MM.1S (cell line): ENCODE results near the gene KRT84.

Experiments
- DNase-seq: peaks from one replicate; pipeline ENCODE4 v3.0.0-alpha.2; 2015
- H2AFZ ChIP-seq: fragments of 300-600 bp; sonication (generic); 2 replicates; pipeline ENCODE4 v1.6.0; 2016; ENCODE audit warnings: antibody characterized with exemption, low read length
- H3F3A ChIP-seq: fragments of 300-600 bp; sonication (generic); 2 replicates; pipeline ENCODE4 v1.6.1; 2016; ENCODE audit warnings: mild to moderate bottlenecking, antibody characterized with exemption, low read length, moderate library complexity, mixed read lengths; ENCODE audit not compliant: insufficient read depth
- H3K27ac ChIP-seq: fragments of 300-600 bp; sonication (generic); 2 replicates; pipeline ENCODE4 v1.5.1; 2016; ENCODE audit warnings: mild to moderate bottlenecking, low read length
- H3K27me3 ChIP-seq: fragments of 300-600 bp; sonication (generic); replicated peaks from 2 replicates; pipeline ENCODE4 v1.6.0; 2016; ENCODE audit warnings: low read length; ENCODE audit not compliant: insufficient read depth
- H3K36me3 ChIP-seq: fragments of 300-600 bp; sonication (generic); replicated peaks from 2 replicates; pipeline ENCODE4 v1.6.1; 2016; ENCODE audit warnings: mild to moderate bottlenecking, low read length, mixed read lengths; ENCODE audit not compliant: insufficient read depth
- H3K4me1 ChIP-seq: fragments of 300-600 bp; sonication (generic); 2 replicates; pipeline ENCODE4 v1.6.1; 2016; ENCODE audit warnings: low read length, mixed read lengths
- H3K4me2 ChIP-seq: fragments of 300-600 bp; sonication (generic); 2 replicates; pipeline ENCODE4 v1.6.0; 2016; ENCODE audit warnings: low read depth, low read length
- H3K4me3 ChIP-seq: fragments of 300-600 bp; sonication (generic); 2 replicates; pipeline ENCODE4 v1.5.1; 2016; ENCODE audit warnings: low read length, mixed read lengths
- H3K79me2 ChIP-seq: fragments of 300-600 bp; sonication (generic); 2 replicates; pipeline ENCODE4 v1.6.1; 2016; ENCODE audit warnings: mixed run types, low read length, mixed read lengths
- H3K9ac ChIP-seq: fragments of 300-600 bp; sonication (generic); 2 replicates; pipeline ENCODE4 v1.6.1; 2016; ENCODE audit warnings: low read length, mixed read lengths
- H3K9me2 ChIP-seq: fragments of 300-600 bp; sonication (generic); replicated peaks from 2 replicates; pipeline ENCODE4 v1.6.1; 2016; ENCODE audit warnings: mild to moderate bottlenecking, low read length, mixed read lengths; ENCODE audit not compliant: insufficient read depth
- H3K9me3 ChIP-seq: fragments of 300-600 bp; sonication (generic); replicated peaks from 2 replicates; pipeline ENCODE4 v1.6.1; 2016; ENCODE audit warnings: mild to moderate bottlenecking, low read length, mixed read lengths; ENCODE audit not compliant: insufficient read depth
- H4K20me1 ChIP-seq: fragments of 300-600 bp; sonication (generic); 2 replicates; pipeline ENCODE4 v1.6.1; 2016; ENCODE audit warnings: mild to moderate bottlenecking, low read length, moderate library complexity, mixed read lengths; ENCODE audit not compliant: insufficient read depth
- EZH2 ChIP-seq: fragments of 300-600 bp; sonication (generic); optimal IDR thresholded peaks from 2 replicates; pipeline ENCODE3; 2017; ENCODE audit warnings: low read depth, mild to moderate bottlenecking, antibody characterized with exemption, low read length, mixed read lengths
- EZH2phosphoT487 ChIP-seq: fragments of 300-600 bp; sonication (generic); IDR thresholded peaks from 2 replicates; pipeline ENCODE4 v1.6.1; 2018; ENCODE audit warnings: antibody characterized with exemption, low read length
- TF ChIP-seq, protein P1 (sequence below): fragments of 300-600 bp; sonication (generic); IDR thresholded peaks from 2 replicates; pipeline ENCODE4 v1.5.1; 2016; ENCODE audit warnings: antibody characterized with exemption, low read length, mixed read lengths

Gene KRT84, protein sequence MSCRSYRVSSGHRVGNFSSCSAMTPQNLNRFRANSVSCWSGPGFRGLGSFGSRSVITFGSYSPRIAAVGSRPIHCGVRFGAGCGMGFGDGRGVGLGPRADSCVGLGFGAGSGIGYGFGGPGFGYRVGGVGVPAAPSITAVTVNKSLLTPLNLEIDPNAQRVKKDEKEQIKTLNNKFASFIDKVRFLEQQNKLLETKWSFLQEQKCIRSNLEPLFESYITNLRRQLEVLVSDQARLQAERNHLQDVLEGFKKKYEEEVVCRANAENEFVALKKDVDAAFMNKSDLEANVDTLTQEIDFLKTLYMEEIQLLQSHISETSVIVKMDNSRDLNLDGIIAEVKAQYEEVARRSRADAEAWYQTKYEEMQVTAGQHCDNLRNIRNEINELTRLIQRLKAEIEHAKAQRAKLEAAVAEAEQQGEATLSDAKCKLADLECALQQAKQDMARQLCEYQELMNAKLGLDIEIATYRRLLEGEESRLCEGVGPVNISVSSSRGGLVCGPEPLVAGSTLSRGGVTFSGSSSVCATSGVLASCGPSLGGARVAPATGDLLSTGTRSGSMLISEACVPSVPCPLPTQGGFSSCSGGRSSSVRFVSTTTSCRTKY

DNA sequence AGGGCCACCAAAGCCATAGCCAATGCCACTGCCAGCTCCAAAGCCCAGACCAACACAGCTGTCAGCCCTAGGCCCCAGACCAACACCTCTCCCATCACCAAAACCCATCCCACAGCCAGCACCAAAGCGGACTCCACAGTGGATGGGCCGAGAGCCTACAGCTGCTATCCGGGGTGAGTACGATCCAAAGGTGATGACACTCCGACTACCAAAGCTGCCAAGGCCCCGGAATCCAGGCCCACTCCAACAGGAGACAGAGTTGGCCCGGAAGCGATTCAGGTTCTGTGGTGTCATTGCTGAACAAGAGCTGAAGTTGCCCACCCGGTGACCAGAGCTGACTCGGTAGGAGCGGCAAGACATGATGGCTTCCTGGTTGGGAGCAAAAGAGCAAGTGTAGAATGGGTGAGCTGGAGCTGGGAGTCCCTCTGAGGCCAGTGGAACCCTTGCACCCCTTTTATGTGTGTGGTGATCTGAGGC is at the start of gene KRT84:
KRT84 (minus strand) TSS at position 427 of the 477 bp plus-strand sequence; CDS start at position 360, 67 bp downstream.
- no peaks in the 10 kb centered on the region for H3K9me3 ChIP-seq
- H3F3A ChIP-seq = no peaks in the 10 kb centered on the region
- no peaks in the 10 kb centered on the region for H3K4me1 ChIP-seq
- no peak within 1 kb of the TSS for H2AFZ ChIP-seq
- no peak within 1 kb of the TSS for H3K4me2 ChIP-seq
- H3K27me3 ChIP-seq = peaks cover 90% of the 10 kb centered on the region
- TF ChIP-seq EZH2 (no peak), EZH2phosphoT487 (no peak)
- TF ChIP-seq, protein P1, sequence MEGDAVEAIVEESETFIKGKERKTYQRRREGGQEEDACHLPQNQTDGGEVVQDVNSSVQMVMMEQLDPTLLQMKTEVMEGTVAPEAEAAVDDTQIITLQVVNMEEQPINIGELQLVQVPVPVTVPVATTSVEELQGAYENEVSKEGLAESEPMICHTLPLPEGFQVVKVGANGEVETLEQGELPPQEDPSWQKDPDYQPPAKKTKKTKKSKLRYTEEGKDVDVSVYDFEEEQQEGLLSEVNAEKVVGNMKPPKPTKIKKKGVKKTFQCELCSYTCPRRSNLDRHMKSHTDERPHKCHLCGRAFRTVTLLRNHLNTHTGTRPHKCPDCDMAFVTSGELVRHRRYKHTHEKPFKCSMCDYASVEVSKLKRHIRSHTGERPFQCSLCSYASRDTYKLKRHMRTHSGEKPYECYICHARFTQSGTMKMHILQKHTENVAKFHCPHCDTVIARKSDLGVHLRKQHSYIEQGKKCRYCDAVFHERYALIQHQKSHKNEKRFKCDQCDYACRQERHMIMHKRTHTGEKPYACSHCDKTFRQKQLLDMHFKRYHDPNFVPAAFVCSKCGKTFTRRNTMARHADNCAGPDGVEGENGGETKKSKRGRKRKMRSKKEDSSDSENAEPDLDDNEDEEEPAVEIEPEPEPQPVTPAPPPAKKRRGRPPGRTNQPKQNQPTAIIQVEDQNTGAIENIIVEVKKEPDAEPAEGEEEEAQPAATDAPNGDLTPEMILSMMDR = no peak
- no peak within 1 kb of the TSS for H3K27ac ChIP-seq
- H4K20me1 ChIP-seq = no peaks in the 10 kb centered on the region
- no peaks in the 10 kb centered on the region for H3K36me3 ChIP-seq
- H3K79me2 ChIP-seq = no peaks in the 10 kb centered on the region
- no peak within 1 kb of the TSS for H3K9ac ChIP-seq
- no peak for DNase-seq
- no peak within 1 kb of the TSS for H3K4me3 ChIP-seq
- H3K9me2 ChIP-seq = no peaks in the 10 kb centered on the region

DNA sequence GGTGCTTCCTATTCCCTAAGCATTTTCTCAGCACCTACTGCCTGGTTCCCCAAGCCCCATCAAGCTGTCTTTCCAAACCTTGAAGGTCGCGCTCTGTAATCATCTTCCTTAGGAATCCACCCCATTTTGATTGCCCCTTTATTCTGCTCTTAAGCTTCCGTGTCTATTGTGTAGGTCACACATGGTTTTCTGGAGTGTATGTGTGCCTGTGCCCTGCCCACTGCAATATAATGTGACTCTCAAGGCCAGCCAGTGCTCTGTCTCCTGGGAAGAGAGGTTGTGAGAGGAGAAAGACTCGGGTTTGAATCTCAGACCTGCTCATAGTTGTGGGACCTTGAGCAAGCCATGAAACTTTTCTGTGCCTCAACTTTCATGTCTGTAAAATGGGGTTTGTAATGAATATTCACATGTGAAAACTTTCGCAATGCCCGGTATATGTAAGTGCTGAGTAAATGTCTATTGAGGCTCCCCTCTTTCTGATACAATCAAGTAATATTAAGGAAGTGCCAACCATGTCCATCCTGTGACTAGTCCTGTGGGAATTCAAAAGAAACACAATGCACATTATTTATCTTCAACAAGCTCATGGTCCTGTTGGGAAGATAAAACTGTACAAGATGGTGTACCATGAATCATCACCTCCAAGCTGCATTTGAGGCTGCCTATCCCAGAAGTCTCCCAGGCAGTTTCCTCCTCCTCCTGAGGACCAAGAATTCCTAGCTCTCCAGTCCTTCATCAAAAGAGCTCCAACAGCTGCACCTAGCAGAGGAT is 49.5 kb upstream of the KRT84 start:
- H3K9ac ChIP-seq = no peak overlapping the region
- H3K4me3 ChIP-seq = no peak overlapping the region
- no peaks in the 10 kb centered on the region for H4K20me1 ChIP-seq
- no peaks in the 10 kb centered on the region for H3K79me2 ChIP-seq
- no peak overlapping the region for H2AFZ ChIP-seq
- H3K9me2 ChIP-seq = no peaks in the 10 kb centered on the region
- no peaks in the 10 kb centered on the region for H3K9me3 ChIP-seq
- no peak for TF ChIP-seq EZH2phosphoT487
- TF ChIP-seq EZH2 = no peak
- TF ChIP-seq, protein P1 = no peak
- H3K27me3 ChIP-seq = peaks cover 78% of the 10 kb centered on the region
- H3F3A ChIP-seq = no peaks in the 10 kb centered on the region
- DNase-seq = no peak
- H3K36me3 ChIP-seq = no peaks in the 10 kb centered on the region
- H3K27ac ChIP-seq = no peak overlapping the region
- H3K4me2 ChIP-seq = no peak overlapping the region
- H3K4me1 ChIP-seq = no peaks in the 10 kb centered on the region

DNA sequence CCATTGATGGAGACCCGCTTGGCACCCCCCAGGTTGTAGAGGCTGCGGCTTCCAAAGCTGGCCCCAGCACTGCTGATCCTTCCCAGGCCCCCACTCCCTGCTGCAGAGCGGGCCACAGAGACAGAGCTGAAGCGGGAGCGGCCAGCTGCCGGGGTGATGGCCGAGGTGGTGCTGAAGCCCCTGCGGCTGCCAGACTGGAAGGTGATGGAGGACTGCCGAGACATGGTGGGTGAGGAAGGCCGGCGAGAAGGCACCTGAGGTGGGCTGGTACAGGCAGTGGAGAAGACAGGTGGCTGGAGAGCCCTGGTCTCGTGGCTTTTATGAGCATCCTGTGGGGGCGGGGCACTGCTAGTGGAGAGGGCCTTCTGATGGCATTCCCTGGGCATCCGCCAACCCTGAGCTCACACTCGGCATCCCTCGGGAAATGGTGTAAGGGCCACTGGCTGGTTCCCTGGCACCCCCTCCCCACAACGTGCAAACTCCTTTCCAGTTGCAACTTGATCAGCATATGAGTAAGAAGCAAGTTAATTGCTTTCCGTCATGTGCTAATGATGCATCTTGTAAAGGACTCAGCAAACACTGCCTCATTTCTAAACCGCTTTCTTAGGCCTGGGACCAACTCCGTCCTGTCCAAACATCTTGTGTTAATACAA is 48.8 kb upstream of the KRT84 start, which contains the start of gene KRT75:
KRT75 (minus strand) TSS at position 291 of the 653 bp plus-strand sequence; CDS start at position 224, 67 bp downstream.
- Histone ChIP-seq H3K9me2 (no peaks in the 10 kb centered on the region), H3K27me3 (peaks cover 83% of the 10 kb centered on the region)

More for the DNA sequence above, 48.8 kb upstream of the KRT84 start, which contains the start of gene KRT75:
- H3K9me3 ChIP-seq = no peaks in the 10 kb centered on the region
- no peak within 1 kb of the TSS for H3K27ac ChIP-seq
- no peaks in the 10 kb centered on the region for H3K36me3 ChIP-seq
- H3K4me2 ChIP-seq = no peak within 1 kb of the TSS
- no peaks in the 10 kb centered on the region for H3F3A ChIP-seq
- no peaks in the 10 kb centered on the region for H4K20me1 ChIP-seq
- H3K4me3 ChIP-seq = no peak within 1 kb of the TSS
- no peaks in the 10 kb centered on the region for H3K79me2 ChIP-seq
- no peak within 1 kb of the TSS for H2AFZ ChIP-seq
- no peak for DNase-seq
- H3K4me1 ChIP-seq = no peaks in the 10 kb centered on the region
- no peak for TF ChIP-seq EZH2
- no peak for TF ChIP-seq EZH2phosphoT487
- TF ChIP-seq, protein P1 = no peak
- H3K9ac ChIP-seq = no peak within 1 kb of the TSS
